ENCODE measurements around the gene CADPS2. TPM values are rescaled to one million over a fixed set of nuclear protein-coding genes. Genes with fewer than 3 reads are reported as not detected.

The CADPS2 gene
- total RNA-seq, 1 donor from 2014 or later = 8.8 TPM

- no peak for DNase-seq (ENCODE audit: low read depth)
- no peak for TF ChIP-seq CTCF (IDR thresholded peaks at IDR 0.05; ENCODE audit: insufficient read depth, low read length, poor library complexity, severe bottlenecking)
- no peaks in the 10 kb centered on the region for H3K36me3 ChIP-seq (ENCODE audit: control insufficient read depth, insufficient read depth, low read length)
- no peak overlapping the region for H3K4me3 ChIP-seq (ENCODE audit: low read depth, low read length)
- no peaks in the 10 kb centered on the region for H3K27me3 ChIP-seq (ENCODE audit: control insufficient read depth, insufficient read depth, low read length)
Measured at GRCh38 chr7:122340427-122340826, 545.8 kb downstream of the CADPS2 start.

- Histone ChIP-seq H3K36me3 (ENCODE audit: control insufficient read depth, insufficient read depth, low read length) (no peaks in the 10 kb centered on the region), H3K27me3 (ENCODE audit: control insufficient read depth, insufficient read depth, low read length) (no peaks in the 10 kb centered on the region), H3K4me3 (ENCODE audit: low read depth, low read length) (no peak overlapping the region)
- no peak for DNase-seq (ENCODE audit: low read depth)
- TF ChIP-seq CTCF (IDR thresholded peaks at IDR 0.05; ENCODE audit: insufficient read depth, low read length, poor library complexity, severe bottlenecking) = no peak
Measured at GRCh38 chr7:122339145-122339904, 546.9 kb downstream of the CADPS2 start.

- TF ChIP-seq CTCF (IDR thresholded peaks at IDR 0.05; ENCODE audit: insufficient read depth, low read length, poor library complexity, severe bottlenecking) = no peak
- H3K4me3 ChIP-seq (ENCODE audit: low read depth, low read length) = no peak overlapping the region
- H3K27me3 ChIP-seq (ENCODE audit: control insufficient read depth, insufficient read depth, low read length) = no peaks in the 10 kb centered on the region
- DNase-seq (ENCODE audit: low read depth) = no peak
- H3K36me3 ChIP-seq (ENCODE audit: control insufficient read depth, insufficient read depth, low read length) = no peaks in the 10 kb centered on the region
Measured at GRCh38 chr7:122337011-122337410, 549.2 kb downstream of the CADPS2 start.

- H3K4me3 ChIP-seq (ENCODE audit: low read depth, low read length) = no peak overlapping the region
- TF ChIP-seq CTCF (IDR thresholded peaks at IDR 0.05; ENCODE audit: insufficient read depth, low read length, poor library complexity, severe bottlenecking) = no peak
- no peaks in the 10 kb centered on the region for H3K36me3 ChIP-seq (ENCODE audit: control insufficient read depth, insufficient read depth, low read length)
- no peak for DNase-seq (ENCODE audit: low read depth)
- H3K27me3 ChIP-seq (ENCODE audit: control insufficient read depth, insufficient read depth, low read length) = no peaks in the 10 kb centered on the region
Measured at GRCh38 chr7:122329145-122329802, 557.0 kb downstream of the CADPS2 start.

GRCh38 chr7:122327969-122328368 is 558.3 kb downstream of the CADPS2 start:
- no peak for TF ChIP-seq CTCF (IDR thresholded peaks at IDR 0.05; ENCODE audit: insufficient read depth, low read length, poor library complexity, severe bottlenecking)
- no peak for DNase-seq (ENCODE audit: low read depth)
- Histone ChIP-seq H3K27me3 (ENCODE audit: control insufficient read depth, insufficient read depth, low read length) (no peaks in the 10 kb centered on the region), H3K36me3 (ENCODE audit: control insufficient read depth, insufficient read depth, low read length) (no peaks in the 10 kb centered on the region), H3K4me3 (ENCODE audit: low read depth, low read length) (no peak overlapping the region)
